B cell (primary cell): ENCODE measurements around the gene WARS2. TPM values are rescaled to one million over a fixed set of nuclear protein-coding genes. Genes with fewer than 3 reads are reported as not detected.

Source experiments
- ATAC-seq: fragments of 200-7000 bp; cut with Tn5 transposase; one replicate; pipeline ENCODE4 v1.10.0; 2021; ENCODE audit warnings: low read depth, mild to moderate bottlenecking, moderate number of reproducible peaks, moderate library complexity
- CTCF ChIA-PET: fragments of 350-600 bp; sonication (Branson Sonifier 250); formaldehyde crosslinking; loops from one replicate; lab custom pipeline; 2021; ENCODE audit warnings: antibody characterized with exemption, inconsistent platforms; lab: Charles Lee
- POLR2A ChIA-PET: fragments of 350-600 bp; sonication (Branson Sonifier 250); formaldehyde crosslinking; loops from one replicate; lab custom pipeline; 2021; ENCODE audit warnings: antibody characterized with exemption; lab: Charles Lee
- DNase-seq: peaks from one replicate; pipeline ENCODE4 v3.0.0; 2013
- H2AFZ ChIP-seq: 2 replicates; pipeline ENCODE4 v1.6.1; 2012; ENCODE audit warnings: mild to moderate bottlenecking, low read depth, low read length; ENCODE audit not compliant: insufficient read depth, poor library complexity, severe bottlenecking
- H3K27ac ChIP-seq, 2 donors: 1 replicate in 1 of 2; 2 replicates in 1 of 2; pipeline ENCODE4 v1.5.1; 2012 to 2013; ENCODE audit warnings: low read length in 2 of 2, mild to moderate bottlenecking in 2 of 2, moderate library complexity in 1 of 2
- H3K27me3 ChIP-seq, 4 experiments: fragments of 200-600 bp in 1 of 4; sonication (generic) in 1 of 4; replicated peaks in 1 of 4; 1 replicate in 2 of 4; 2 replicates in 2 of 4; pipeline versions ENCODE4 v1.6.1 to v1.7.0; 2013 to 2016; ENCODE audit warnings: low read length in 3 of 4, mild to moderate bottlenecking in 2 of 4, mixed read lengths in 1 of 4, moderate library complexity in 1 of 4; ENCODE audit not compliant: insufficient read depth in 4 of 4, control insufficient read depth in 3 of 4; ENCODE audit errors: control extremely low read depth in 1 of 4
- H3K36me3 ChIP-seq, 2 experiments: replicated peaks in 1 of 2; 1 replicate in 1 of 2; 2 replicates in 1 of 2; pipeline versions ENCODE4 v1.6.1 to v1.7.1; 2013; ENCODE audit warnings: low read length in 1 of 2; ENCODE audit not compliant: insufficient read depth in 2 of 2, control insufficient read depth in 1 of 2; ENCODE audit errors: control extremely low read depth in 1 of 2, extremely low read depth in 1 of 2
- H3K4me1 ChIP-seq, 2 donors: fragments of 200-600 bp in 1 of 2; sonication (generic) in 1 of 2; 1 replicate in 1 of 2; 2 replicates in 1 of 2; pipeline versions ENCODE4 v1.5.1 to v1.6.1; 2013 to 2017; ENCODE audit warnings: low read length in 2 of 2; ENCODE audit not compliant: control insufficient read depth in 2 of 2, insufficient read depth in 2 of 2
- H3K4me2 ChIP-seq: replicated peaks from 2 replicates; pipeline ENCODE3; 2012; ENCODE audit warnings: mild to moderate bottlenecking, low read depth, low read length; ENCODE audit not compliant: poor library complexity, severe bottlenecking
- H3K4me3 ChIP-seq, 5 experiments: fragments of 200-600 bp in 1 of 5; sonication (generic) in 1 of 5; 1 replicate in 3 of 5; 2 replicates in 2 of 5; pipeline versions ENCODE4 v1.5.1 to v1.7.0; 2011 to 2016; ENCODE audit warnings: low read length in 4 of 5, mild to moderate bottlenecking in 4 of 5, low read depth in 2 of 5, control low read depth in 1 of 5, moderate library complexity in 1 of 5; ENCODE audit not compliant: insufficient read depth in 1 of 5; ENCODE audit errors: control extremely low read depth in 1 of 5, extremely low read depth in 1 of 5
- H3K79me2 ChIP-seq: fragments of 200-600 bp; sonication (generic); one replicate; pipeline ENCODE4 v1.6.0; 2016; ENCODE audit warnings: low read length; ENCODE audit not compliant: control insufficient read depth, insufficient read depth
- H3K9ac ChIP-seq: fragments of 200-600 bp; sonication (generic); 2 replicates; pipeline ENCODE4 v1.6.1; 2017; ENCODE audit warnings: mild to moderate bottlenecking, low read length, moderate library complexity
- H3K9me3 ChIP-seq, 3 donors: one replicate each; pipeline versions ENCODE4 v1.6.1 to v1.7.1; 2013; ENCODE audit warnings: low read length in 2 of 3; ENCODE audit not compliant: control insufficient read depth in 2 of 3, insufficient read depth in 1 of 3; ENCODE audit errors: control extremely low read depth in 1 of 3
- H4K20me1 ChIP-seq: 2 replicates; pipeline ENCODE4 v1.6.0; 2012; ENCODE audit warnings: mild to moderate bottlenecking, low read length; ENCODE audit not compliant: insufficient read depth, control insufficient read depth, poor library complexity, severe bottlenecking
- H3K27ac Mint-ChIP-seq: one replicate; pipeline ENCODE4 v1.8.0; 2021; ENCODE audit warnings: mixed read lengths
- H3K27me3 Mint-ChIP-seq: one replicate; pipeline ENCODE4 v1.8.0; 2021; ENCODE audit warnings: mixed read lengths
- H3K4me1 Mint-ChIP-seq: one replicate; pipeline ENCODE4 v1.8.0; 2021; ENCODE audit warnings: mixed read lengths
- H3K4me3 Mint-ChIP-seq: one replicate; pipeline ENCODE4 v1.8.0; 2021; ENCODE audit warnings: mixed read lengths
- H3K9me3 Mint-ChIP-seq: one replicate; pipeline ENCODE4 v1.8.0; 2022; ENCODE audit warnings: mixed read lengths; ENCODE audit not compliant: insufficient read depth
- CTCF ChIP-seq: fragments of 200-600 bp; IDR thresholded peaks from one replicate; pipeline ENCODE4 v1.8.0; 2022; ENCODE audit warnings: antibody characterized with exemption, mild to moderate bottlenecking
- EZH2 ChIP-seq: IDR thresholded peaks from 2 replicates; pipeline ENCODE4 v1.6.1; 2012; ENCODE audit warnings: borderline replicate concordance, low read depth, mild to moderate bottlenecking, moderate library complexity, low read length; ENCODE audit not compliant: insufficient read depth, poor library complexity, severe bottlenecking
- WGBS: methylation state at CpG from one replicate; pipeline ENCODE4 v1.1.5; 2013; ENCODE audit warnings: missing lambda C conversion rate; ENCODE audit not compliant: insufficient coverage; 5-methylcytosine and 5-hydroxymethylcytosine counted together
- intact Hi-C: fragments of 100-400 bp; cut with micrococcal nuclease; formaldehyde crosslinking; loops from one replicate; pipeline ENCODE4 v1.10.0; 2022
- polyA plus RNA-seq: library from polyadenylated mRNA; depleted of rRNA; stranded (reverse); fragments of >200 nt; gene quantifications from 2 replicates; pipeline ENCODE4 v1.2.3, GENCODE V29; 2012
- total RNA-seq, 2 donors: library from RNA; stranded (reverse); fragments of 120-200 nt in 1 of 2; gene quantifications; 1 replicate in 1 of 2; 2 replicates in 1 of 2; pipeline versions ENCODE4 v1.2.3 to v1.2.4, GENCODE V29; 2013 to 2022

WARS2 gene
- total and polyA plus RNA-seq, 2 donors (not counting 1 experiment from before 2014, with no cell fraction given) = 4.2 to 14.3 TPM

GRCh38 chr1:118987468-118988185 lies 152.8 kb downstream of the WARS2 start:
- H3K9me3 ChIP-seq = peaks cover 0 to 89% (median 42%) of the 10 kb centered on the region in 3 donors
- H3K27me3 Mint-ChIP-seq = peaks cover 81% of the 10 kb centered on the region
- ChIA-PET POLR2A (no interaction called here), CTCF (no interaction called here)
- H3K4me3 ChIP-seq = peak overlapping the region in 4 of 5 experiments; percentile 1 to 32 (median 12)
- intact Hi-C loops = no loop called here
- no peak overlapping the region for H3K27ac ChIP-seq
- TF ChIP-seq CTCF = no peak
- TF ChIP-seq EZH2 = no peak
- no peaks in the 10 kb centered on the region for H3K36me3 ChIP-seq
- peak overlapping the region; percentile 59 for H2AFZ ChIP-seq
- ATAC-seq = no peak
- peak overlapping the region; percentile 66 for H3K4me2 ChIP-seq
- H3K4me3 Mint-ChIP-seq = peak overlapping the region; percentile 61
- peaks cover 36% of the 10 kb centered on the region for H3K4me1 Mint-ChIP-seq
- H3K9ac ChIP-seq = peak overlapping the region; percentile 5
- no peak overlapping the region for H3K27ac Mint-ChIP-seq
- peaks cover 48 to 58% of the 10 kb centered on the region in 2 donors for H3K4me1 ChIP-seq
- no peaks in the 10 kb centered on the region for H3K9me3 Mint-ChIP-seq
- H3K27me3 ChIP-seq = peaks cover 0 to 100% (median 89%) of the 10 kb centered on the region in 4 experiments
- 4% methylated on average over 61 of the region's 65 CpGs for WGBS
- peak; percentile 55 for DNase-seq
- no peaks in the 10 kb centered on the region for H3K79me2 ChIP-seq
- H4K20me1 ChIP-seq = no peaks in the 10 kb centered on the region
